Epithelial cell of prostate (primary cell): ENCODE measurements around the gene VPS13D.

Experiments
- DNase-seq: peaks from one replicate; pipeline ENCODE4 v3.0.0-alpha.2; 2011; ENCODE audit warnings: low read depth, low spot score
- H3K27ac ChIP-seq: fragments of 450-650 bp; 2 replicates; pipeline ENCODE4 v1.5.1; 2017; ENCODE audit warnings: mild to moderate bottlenecking

The VPS13D gene

DNA sequence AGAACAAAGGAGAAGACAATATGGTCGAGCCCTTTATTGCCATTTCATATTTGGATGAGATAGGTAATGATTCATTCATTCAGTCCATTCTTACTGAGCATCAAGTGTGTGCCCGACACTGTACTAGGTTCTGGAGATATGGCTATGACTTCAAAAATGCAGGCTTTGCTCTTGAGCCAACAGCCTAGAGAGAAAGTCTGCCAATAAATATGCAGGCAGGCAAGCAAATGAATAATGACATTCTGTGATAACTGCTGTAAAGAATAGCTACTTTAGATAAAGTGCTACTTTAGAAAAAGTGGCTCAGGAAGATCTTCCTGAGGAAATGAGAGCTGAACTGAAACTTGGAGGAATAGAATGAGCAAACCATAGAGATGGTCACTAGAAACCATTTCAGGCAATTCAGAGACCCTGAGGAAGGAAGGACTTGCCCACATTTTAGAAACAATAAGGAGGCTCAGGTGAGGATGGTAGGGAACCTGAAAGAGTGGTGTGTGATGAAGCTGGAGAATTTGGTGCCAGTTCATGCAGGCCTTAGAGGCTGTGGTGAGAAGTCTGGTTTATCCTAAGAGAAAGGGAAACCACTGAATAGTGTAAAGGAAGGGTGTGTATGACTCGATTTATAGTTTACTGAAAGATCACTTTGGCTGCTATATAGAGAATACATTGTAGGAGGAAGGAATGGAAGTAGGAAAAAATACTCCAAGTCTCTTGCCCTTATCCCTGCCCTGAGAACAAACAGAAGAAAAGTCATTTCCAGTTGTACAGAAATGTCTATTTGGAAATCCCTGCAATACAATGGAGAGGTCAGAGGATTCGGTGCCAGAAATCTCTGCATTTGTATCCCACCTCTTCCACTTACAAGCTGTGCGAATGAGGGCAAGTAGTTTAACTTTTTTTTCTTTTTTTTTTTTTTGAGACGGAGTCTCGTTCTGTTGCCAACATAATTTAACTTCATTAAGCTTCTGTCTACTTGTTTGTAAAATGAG is 167.9 kb downstream of the VPS13D start:
- H3K27ac ChIP-seq: no peak overlapping the region
- DNase-seq: no peak

GRCh38 chr1:12398479-12398878 is 168.6 kb downstream of the VPS13D start:
- DNase-seq: no peak
- no peak overlapping the region for H3K27ac ChIP-seq

DNA sequence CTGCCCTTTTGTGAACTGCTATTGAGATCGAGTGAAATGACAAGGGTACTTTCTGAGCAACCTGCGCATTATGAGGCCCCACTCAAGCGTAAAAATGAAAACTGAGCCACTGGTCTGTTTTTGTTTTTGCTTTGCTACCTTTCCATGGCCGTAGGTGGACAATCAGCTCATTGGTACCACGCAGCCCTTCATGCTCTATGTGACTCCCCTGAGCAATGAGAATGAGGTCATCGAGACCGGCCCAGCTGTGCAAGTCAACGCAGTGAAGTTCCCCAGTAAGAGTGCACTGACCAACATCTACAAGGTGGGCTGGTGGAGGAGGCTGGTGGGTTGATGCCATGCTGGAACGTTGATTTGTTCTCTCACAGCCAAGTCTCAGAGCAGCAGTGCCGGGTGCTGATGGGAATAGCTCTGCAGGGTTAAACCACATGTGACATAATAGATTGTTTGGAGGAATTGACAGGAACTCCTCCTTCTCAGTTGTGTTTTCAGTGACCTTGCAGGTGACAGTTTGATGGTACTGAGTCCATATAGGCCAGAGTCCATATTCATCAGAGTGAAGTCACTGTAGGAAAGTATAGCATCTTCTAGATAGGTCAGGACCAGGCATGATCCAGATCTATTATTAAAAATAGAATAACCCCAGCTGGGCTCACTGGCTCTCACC is 170.3 kb downstream of the VPS13D start:
- no peak for DNase-seq
- no peak overlapping the region for H3K27ac ChIP-seq

- no peak overlapping the region for H3K27ac ChIP-seq
- no peak for DNase-seq
Observed at GRCh38 chr1:12402159-12402673, 172.4 kb downstream of the VPS13D start.

- no peak for DNase-seq
- H3K27ac ChIP-seq: no peak overlapping the region
Observed at GRCh38 chr1:12402842-12403241, 173.0 kb downstream of the VPS13D start.

DNA sequence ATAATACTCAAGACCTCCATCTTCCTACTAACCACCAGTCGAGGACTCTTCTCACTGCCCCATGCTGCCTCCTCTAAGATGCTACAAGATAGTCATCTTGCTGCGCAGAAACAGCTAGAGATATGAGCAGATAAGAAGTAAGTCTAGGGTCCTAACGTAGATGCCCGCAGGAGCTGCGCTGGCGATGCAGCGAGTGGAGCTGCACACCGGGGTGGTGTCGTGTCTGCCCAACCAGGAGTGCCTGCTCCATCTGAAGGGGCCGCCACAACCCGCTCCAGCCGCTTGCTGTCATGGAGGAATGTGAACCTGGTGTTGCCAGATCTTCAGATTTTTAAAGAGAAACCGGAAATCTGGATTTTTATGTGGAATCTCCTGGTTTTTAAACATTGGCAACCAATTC is 175.1 kb downstream of the VPS13D start:
- H3K27ac ChIP-seq: no peak overlapping the region
- no peak for DNase-seq

DNA sequence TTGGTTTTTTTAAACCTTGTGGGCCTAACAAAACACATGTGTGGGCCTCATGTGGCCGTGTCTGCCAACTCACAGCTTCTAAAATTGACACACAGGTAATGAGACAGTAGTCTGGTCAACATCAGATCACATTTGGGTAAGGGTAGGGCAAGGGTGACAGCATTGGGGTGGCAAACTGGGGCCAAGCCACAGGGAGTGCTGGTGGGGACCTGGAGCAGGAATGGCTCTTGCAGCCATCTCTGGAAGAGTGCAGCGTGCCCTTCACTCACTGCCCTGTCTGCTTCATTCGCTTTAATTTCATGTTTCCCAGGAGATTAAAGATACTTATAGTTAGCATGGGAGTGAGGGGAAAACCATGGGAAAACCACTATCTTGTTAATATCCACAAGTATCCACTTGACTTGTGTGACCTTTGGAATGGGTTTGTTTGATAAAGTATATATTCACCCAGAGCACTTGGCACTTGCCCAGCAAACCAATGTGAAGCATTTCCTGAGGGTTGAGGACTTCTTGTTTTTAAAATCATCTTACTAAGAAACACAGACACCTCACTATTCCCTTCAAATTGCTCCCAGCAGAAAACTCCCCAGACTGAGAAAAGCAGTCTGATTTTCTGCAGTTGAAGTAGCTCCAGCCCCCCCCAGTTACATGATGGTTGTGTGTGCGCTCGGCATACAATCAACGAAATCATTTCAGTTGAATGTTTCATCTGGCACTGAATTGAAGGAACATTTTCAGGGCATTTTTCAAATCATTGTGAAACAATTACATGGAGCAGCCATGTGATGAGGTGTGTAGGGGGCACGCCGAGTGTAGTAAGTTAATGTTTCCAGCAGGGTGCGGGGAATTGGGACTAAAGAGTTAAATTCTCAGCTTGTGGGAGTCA is 175.7 kb downstream of the VPS13D start:
- DNase-seq: no peak
- H3K27ac ChIP-seq: no peak overlapping the region

GRCh38 chr1:12406211-12407021 is 176.6 kb downstream of the VPS13D start:
- H3K27ac ChIP-seq: no peak overlapping the region
- DNase-seq: no peak

DNA sequence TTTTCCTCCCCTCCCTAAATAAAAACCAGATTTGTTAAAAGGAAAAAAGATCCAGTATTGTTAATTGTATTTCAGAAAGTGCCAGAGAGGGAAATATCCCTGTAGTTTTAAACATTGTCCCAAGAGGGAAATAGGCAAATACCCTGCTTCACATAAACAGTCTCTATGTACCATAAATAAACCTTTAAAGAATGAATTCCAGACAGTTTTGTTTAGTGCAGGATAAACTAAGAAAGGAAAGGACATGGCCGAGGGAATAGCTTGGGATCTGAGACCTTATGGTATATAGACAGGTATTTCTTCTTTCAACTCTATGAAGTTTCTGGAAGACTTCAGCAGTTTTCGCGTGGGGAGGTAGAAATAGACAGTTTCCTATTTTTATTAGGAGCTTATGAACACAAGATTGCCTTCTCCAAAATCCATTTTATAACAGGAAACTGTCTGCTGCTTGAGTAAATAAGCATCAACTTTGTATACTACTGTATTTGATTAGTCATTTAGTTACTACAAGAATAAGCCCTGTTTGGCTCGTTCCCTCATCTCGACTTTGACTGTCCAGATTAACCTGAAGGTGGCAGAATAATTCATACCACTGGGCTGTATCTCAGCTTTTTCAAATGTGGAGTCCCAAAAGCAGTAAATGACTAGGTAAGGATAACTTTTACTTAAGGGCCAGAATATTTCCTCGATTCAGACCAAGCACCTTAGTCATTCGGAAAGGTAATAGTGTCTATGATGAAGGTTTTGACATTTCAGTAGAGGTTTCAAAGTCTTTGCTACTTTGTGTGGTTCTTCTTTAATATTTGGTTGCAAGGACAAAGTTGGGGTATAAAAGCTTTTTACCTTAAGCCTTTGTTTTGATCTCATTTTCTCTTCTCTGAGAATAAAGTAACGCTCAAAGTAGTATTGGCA is 177.5 kb downstream of the VPS13D start:
- no peak overlapping the region for H3K27ac ChIP-seq
- DNase-seq: peak; percentile 22

DNA sequence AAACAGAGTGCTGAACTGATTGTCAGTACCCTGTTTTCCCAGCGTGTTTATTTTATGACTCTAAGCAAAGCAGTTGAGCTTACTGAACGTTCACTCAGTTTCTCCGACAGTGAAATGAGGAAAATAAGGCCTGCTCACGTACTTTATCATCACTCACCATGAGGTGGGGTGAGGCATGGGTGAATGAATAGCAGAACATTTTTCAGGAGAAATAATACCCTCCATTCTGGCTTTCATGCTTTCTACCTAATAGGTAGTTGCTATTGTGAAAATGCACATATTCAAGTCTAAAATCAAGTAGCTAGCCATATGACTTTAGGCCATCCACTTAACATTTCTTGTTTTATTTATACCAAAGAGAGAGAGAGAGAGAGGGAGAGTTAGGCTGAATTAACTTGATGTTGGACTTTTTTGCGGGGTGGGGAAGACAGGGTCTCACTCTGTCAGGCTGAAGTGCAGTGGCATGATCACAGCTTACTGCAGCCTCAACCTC is 178.2 kb downstream of the VPS13D start:
- H3K27ac ChIP-seq: no peak overlapping the region
- DNase-seq: no peak

- H3K27ac ChIP-seq: no peak overlapping the region
- DNase-seq: no peak
Observed at GRCh38 chr1:12408662-12409061, 178.8 kb downstream of the VPS13D start.

DNA sequence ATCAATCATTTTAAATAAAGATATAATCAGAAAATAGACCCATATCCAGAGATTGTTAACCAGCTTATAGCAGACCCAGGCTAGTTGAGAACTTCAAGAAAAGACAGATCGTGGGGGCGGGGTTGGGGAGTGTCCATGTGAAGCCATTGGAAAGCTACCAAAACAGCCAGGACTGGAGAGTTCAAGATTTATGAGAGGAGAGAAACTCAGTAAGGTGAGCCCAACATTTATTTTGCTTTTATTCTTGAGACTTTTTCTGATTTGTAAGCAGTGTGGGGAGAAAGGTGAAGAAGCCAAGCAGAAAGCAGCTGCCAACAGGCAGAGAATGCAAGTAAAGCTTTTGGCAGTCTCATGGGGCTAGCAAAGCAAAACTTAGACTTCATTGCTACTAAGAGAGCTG is 179.9 kb downstream of the VPS13D start:
- DNase-seq: no peak
- H3K27ac ChIP-seq: no peak overlapping the region

DNA sequence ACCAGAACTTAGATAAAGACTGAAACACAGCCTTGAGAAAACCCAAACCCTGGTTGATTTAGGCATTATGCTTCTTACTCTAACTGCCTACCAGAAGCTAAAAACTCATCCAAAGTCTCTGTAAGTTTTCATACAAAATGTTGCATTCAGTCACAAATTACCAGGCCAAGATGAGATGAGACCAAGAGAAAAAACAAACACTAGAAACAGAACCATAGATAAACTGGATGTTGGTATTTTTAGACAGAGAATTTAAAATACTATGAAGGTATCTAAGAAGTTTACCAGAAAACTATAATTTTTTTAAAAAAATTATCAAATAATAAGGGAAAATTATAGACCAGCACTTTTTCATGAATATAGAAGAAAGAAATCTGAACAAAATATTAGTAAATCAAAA is 180.5 kb downstream of the VPS13D start:
- H3K27ac ChIP-seq: no peak overlapping the region
- no peak for DNase-seq

- H3K27ac ChIP-seq: no peak overlapping the region
- DNase-seq: no peak
Observed at GRCh38 chr1:12411098-12411497, 181.3 kb downstream of the VPS13D start.

DNA sequence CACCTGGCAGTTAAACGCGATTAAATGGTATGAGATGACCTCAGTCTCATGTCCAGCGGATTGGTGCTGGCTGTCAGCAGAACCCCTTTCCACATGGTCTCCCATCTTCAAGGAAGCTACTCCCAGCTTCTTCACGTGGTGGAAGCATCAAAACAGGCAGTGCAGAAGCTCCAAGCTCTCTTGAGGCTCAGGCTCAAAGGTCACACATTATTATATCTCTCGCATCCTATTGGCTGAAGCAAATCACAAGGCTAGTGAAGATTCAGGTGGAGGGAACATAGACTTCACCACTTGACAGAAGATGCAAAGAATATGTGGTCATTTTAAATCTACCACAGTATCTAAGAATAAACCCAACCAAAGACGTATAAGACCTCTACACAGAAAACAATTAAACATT is 181.9 kb downstream of the VPS13D start:
- no peak for DNase-seq
- H3K27ac ChIP-seq: no peak overlapping the region

- DNase-seq: no peak
- no peak overlapping the region for H3K27ac ChIP-seq
Observed at GRCh38 chr1:12412439-12412838, 182.6 kb downstream of the VPS13D start.

DNA sequence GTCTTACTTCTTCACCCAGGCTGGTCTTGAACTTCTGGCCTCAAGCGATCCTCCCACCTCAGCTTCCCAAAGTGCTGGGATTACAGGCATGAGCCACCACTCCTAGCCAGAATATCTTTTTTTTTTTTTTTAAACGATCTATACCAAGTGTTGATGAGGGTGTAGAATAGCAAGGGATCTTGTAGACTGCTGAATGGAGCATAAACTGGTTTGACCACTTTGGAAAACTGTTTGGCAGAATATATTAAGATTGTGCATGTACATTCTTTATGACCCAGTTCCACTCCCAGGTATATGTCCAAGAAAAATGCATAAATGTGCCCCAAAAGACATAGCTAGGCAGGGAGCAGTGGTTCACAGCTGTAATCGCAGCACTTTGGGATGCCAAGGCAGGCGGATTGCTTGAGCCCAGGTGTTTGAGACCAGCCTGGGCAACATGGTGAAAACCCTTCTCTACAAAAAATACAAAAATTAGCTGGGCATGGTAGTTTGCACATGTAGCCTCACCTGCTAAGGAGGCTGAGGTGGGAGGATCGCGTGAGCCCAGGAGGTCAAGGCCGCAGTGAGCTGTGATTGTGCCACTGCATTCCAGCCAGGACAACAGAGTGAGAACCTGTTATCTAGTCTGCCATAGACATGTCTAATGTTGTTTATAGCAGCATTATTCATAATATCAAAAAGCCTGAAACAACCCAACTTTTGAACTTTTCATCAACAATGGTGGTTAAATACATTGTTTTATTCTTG is 184.0 kb downstream of the VPS13D start:
- DNase-seq: no peak
- H3K27ac ChIP-seq: no peak overlapping the region
